ENCODE measurements around the gene TSPAN14.

Gene TSPAN14

GRCh38 chr10:80528901-80529300, 74.8 kb downstream of the TSPAN14 start:
- no peak for TF ChIP-seq CTCF (IDR thresholded peaks at IDR 0.05)

- no peak for TF ChIP-seq CTCF (IDR thresholded peaks at IDR 0.05)
These were observed 75.5 kb downstream of the TSPAN14 start for GRCh38 chr10:80529604-80530003.

- TF ChIP-seq CTCF (IDR thresholded peaks at IDR 0.05): peak; percentile 45; the same call in 1 of the 2 replicates
These were observed 76.1 kb downstream of the TSPAN14 start for GRCh38 chr10:80530251-80530650.

- TF ChIP-seq CTCF (IDR thresholded peaks at IDR 0.05): no peak
These were observed 76.7 kb downstream of the TSPAN14 start for GRCh38 chr10:80530816-80531215.

GRCh38 chr10:80532571-80532970, 78.5 kb downstream of the TSPAN14 start:
- no peak for TF ChIP-seq CTCF (IDR thresholded peaks at IDR 0.05)

- TF ChIP-seq CTCF (IDR thresholded peaks at IDR 0.05): no peak
These were observed 81.7 kb downstream of the TSPAN14 start for GRCh38 chr10:80535671-80536360.

- TF ChIP-seq CTCF (IDR thresholded peaks at IDR 0.05): no peak
These were observed 82.3 kb downstream of the TSPAN14 start for GRCh38 chr10:80536361-80536835.
